Neural cell (in vitro differentiated cells): Measurements from ENCODE around the gene SNAP25. TPM values are rescaled to one million over a fixed set of nuclear protein-coding genes. Genes with fewer than 3 reads are reported as not detected.

Experiments used
- H2AFZ ChIP-seq: fragments of 200-600, 300-800 bp; sonication (generic), shearing (Covaris generic); 2 replicates; pipeline ENCODE4 v1.6.0; 2014; ENCODE audit warnings: low read depth, mild to moderate bottlenecking, antibody characterized with exemption, low read length, moderate library complexity
- H3F3A ChIP-seq: fragments of 200-600 bp; shearing (Covaris generic); 2 replicates; pipeline ENCODE4 v1.6.1; 2016; ENCODE audit warnings: mild to moderate bottlenecking, moderate library complexity, mixed read lengths, antibody characterized with exemption, low read length; ENCODE audit not compliant: insufficient read depth, poor library complexity, severe bottlenecking
- H3K27ac ChIP-seq: fragments of 200-600, 300-800 bp; sonication (generic), shearing (Covaris generic); 2 replicates; pipeline ENCODE4 v1.5.1; 2014; ENCODE audit warnings: mild to moderate bottlenecking, low read length, moderate library complexity
- H3K27me3 ChIP-seq: fragments of 300-800, 200-600 bp; sonication (generic), shearing (Covaris generic); 2 replicates; pipeline ENCODE4 v1.6.0; 2014; ENCODE audit warnings: mild to moderate bottlenecking, low read depth, low read length, moderate library complexity; ENCODE audit not compliant: insufficient read depth
- H3K36me3 ChIP-seq: fragments of 300-800, 200-600 bp; sonication (generic), shearing (Covaris generic); 2 replicates; pipeline ENCODE4 v1.5.1; 2014; ENCODE audit warnings: mild to moderate bottlenecking, antibody characterized with exemption, low read length, moderate library complexity; ENCODE audit not compliant: insufficient read depth
- H3K4me2 ChIP-seq: fragments of 300-800, 200-600 bp; sonication (generic), shearing (Covaris generic); 2 replicates; pipeline ENCODE4 v1.6.0; 2014; ENCODE audit warnings: mild to moderate bottlenecking, low read length
- H3K4me3 ChIP-seq: fragments of 300-800, 200-600 bp; sonication (generic), shearing (Covaris generic); 2 replicates; pipeline ENCODE4 v1.5.1; 2014; ENCODE audit warnings: mild to moderate bottlenecking, low read length, moderate library complexity
- H3K79me2 ChIP-seq: fragments of 200-600 bp; shearing (Covaris generic); replicated peaks from 2 replicates; pipeline ENCODE4 v1.6.0; 2014; ENCODE audit warnings: mild to moderate bottlenecking, low read length, moderate library complexity; ENCODE audit not compliant: insufficient read depth
- H3K9ac ChIP-seq: fragments of 300-800, 200-600 bp; sonication (generic), shearing (Covaris generic); 2 replicates; pipeline ENCODE4 v1.6.1; 2016; ENCODE audit warnings: mild to moderate bottlenecking, low read length, mixed read lengths
- H3K9me2 ChIP-seq: fragments of 200-600 bp; shearing (Covaris generic); 2 replicates; pipeline ENCODE4 v1.6.1; 2016; ENCODE audit warnings: mild to moderate bottlenecking, low read length, mixed read lengths; ENCODE audit not compliant: insufficient read depth
- H3K9me3 ChIP-seq: fragments of 200-600, 300-800 bp; sonication (generic), shearing (Covaris generic); 2 replicates; pipeline ENCODE4 v1.6.1; 2016; ENCODE audit warnings: mild to moderate bottlenecking, mixed run types, low read length, moderate library complexity, mixed read lengths
- H4K20me1 ChIP-seq: fragments of 200-600 bp; shearing (Covaris generic); 2 replicates; pipeline ENCODE4 v1.6.1; 2016; ENCODE audit warnings: mild to moderate bottlenecking, mixed run types; ENCODE audit not compliant: insufficient read depth
- CTCF ChIP-seq: fragments of 450-650 bp; IDR thresholded peaks from 2 replicates; pipeline ENCODE4 v1.5.1; 2014; ENCODE audit warnings: antibody characterized with exemption, mild to moderate bottlenecking, moderate library complexity; ENCODE audit not compliant: poor library complexity, severe bottlenecking
- EP300 ChIP-seq: fragments of 450-650 bp; conservative IDR thresholded peaks from 2 replicates; pipeline ENCODE4 v1.6.1; 2014; ENCODE audit warnings: antibody characterized with exemption, mild to moderate bottlenecking, moderate library complexity; ENCODE audit not compliant: poor library complexity, severe bottlenecking
- EZH2 ChIP-seq: fragments of 200-600, 300-800 bp; shearing (Covaris generic), sonication (generic); IDR thresholded peaks from 2 replicates; pipeline ENCODE4 v1.6.1; 2014; ENCODE audit warnings: antibody characterized with exemption, low read length, borderline replicate concordance, mild to moderate bottlenecking; ENCODE audit not compliant: insufficient read depth, poor library complexity, severe bottlenecking
- MXI1 ChIP-seq: fragments of 450-650 bp; conservative IDR thresholded peaks from 2 replicates; pipeline ENCODE4 v1.6.1; 2014; ENCODE audit warnings: antibody characterized with exemption, mild to moderate bottlenecking; ENCODE audit not compliant: poor library complexity, severe bottlenecking
- POLR2AphosphoS5 ChIP-seq: IDR thresholded peaks from 2 replicates; pipeline ENCODE4 v1.6.1; 2012
- RAD21 ChIP-seq: fragments of 450-650 bp; conservative IDR thresholded peaks from 2 replicates; pipeline ENCODE4 v1.6.1; 2014; ENCODE audit warnings: antibody characterized with exemption, mild to moderate bottlenecking, moderate library complexity
- REST ChIP-seq: IDR thresholded peaks from 2 replicates; pipeline ENCODE4 v1.6.1; 2012; ENCODE audit warnings: borderline replicate concordance
- SMC3 ChIP-seq: fragments of 450-650 bp; conservative IDR thresholded peaks from 2 replicates; pipeline ENCODE4 v1.6.1; 2014; ENCODE audit warnings: antibody characterized with exemption, mild to moderate bottlenecking, moderate library complexity; ENCODE audit not compliant: poor library complexity
- TAF1 ChIP-seq: IDR thresholded peaks from 2 replicates; pipeline ENCODE4 v1.6.1; 2012; ENCODE audit warnings: low read depth
- polyA plus RNA-seq: library from polyadenylated mRNA; depleted of rRNA; stranded (reverse); fragments of >200 nt; gene quantifications from 2 replicates; pipeline ENCODE4 v1.2.3, GENCODE V29; 2014

Gene SNAP25
- polyA plus RNA-seq, 1 donor from 2014 or later, result 139 TPM

- Histone ChIP-seq H3K4me2 (no peak overlapping the region), H3K9me3 (no peaks in the 10 kb centered on the region), H2AFZ (no peak overlapping the region), H3K4me3 (no peak overlapping the region), H3K79me2 (no peaks in the 10 kb centered on the region), H3F3A (no peaks in the 10 kb centered on the region), H3K27me3 (no peaks in the 10 kb centered on the region), H4K20me1 (no peaks in the 10 kb centered on the region), H3K9me2 (no peaks in the 10 kb centered on the region), H3K36me3 (no peaks in the 10 kb centered on the region), H3K9ac (no peak overlapping the region), H3K27ac (no peak overlapping the region)
- TF ChIP-seq EZH2, result no peak
- no peak for TF ChIP-seq POLR2AphosphoS5
- no peak for TF ChIP-seq MXI1
- TF ChIP-seq SMC3, result no peak
- TF ChIP-seq TAF1, result no peak
Measured at GRCh38 chr20:10312111-10312510, 93.5 kb downstream of the SNAP25 start.

- H3K9me3 ChIP-seq, result no peaks in the 10 kb centered on the region
- H3K9me2 ChIP-seq, result no peaks in the 10 kb centered on the region
- H3K79me2 ChIP-seq, result no peaks in the 10 kb centered on the region
- no peaks in the 10 kb centered on the region for H3F3A ChIP-seq
- no peak for TF ChIP-seq EZH2
- TF ChIP-seq EP300, result no peak
- H4K20me1 ChIP-seq, result no peaks in the 10 kb centered on the region
- no peaks in the 10 kb centered on the region for H3K27me3 ChIP-seq
- H3K27ac ChIP-seq, result no peak overlapping the region
- no peak overlapping the region for H2AFZ ChIP-seq
- no peaks in the 10 kb centered on the region for H3K36me3 ChIP-seq
- no peak overlapping the region for H3K4me3 ChIP-seq
- no peak overlapping the region for H3K9ac ChIP-seq
- H3K4me2 ChIP-seq, result no peak overlapping the region
Measured at GRCh38 chr20:10313215-10313614, 94.6 kb downstream of the SNAP25 start.

GRCh38 chr20:10313701-10314100, 95.1 kb downstream of the SNAP25 start:
- no peak overlapping the region for H3K4me2 ChIP-seq
- no peak for TF ChIP-seq EP300
- TF ChIP-seq EZH2, result no peak
- TF ChIP-seq CTCF, result no peak
- TF ChIP-seq REST, result no peak
- no peak for TF ChIP-seq RAD21
- TF ChIP-seq MXI1, result no peak
- TF ChIP-seq POLR2AphosphoS5, result no peak
- TF ChIP-seq TAF1, result no peak
- TF ChIP-seq SMC3, result no peak
- no peak overlapping the region for H3K4me3 ChIP-seq
- H3K27ac ChIP-seq, result no peak overlapping the region
- no peaks in the 10 kb centered on the region for H3K36me3 ChIP-seq
- H2AFZ ChIP-seq, result no peak overlapping the region
- no peak overlapping the region for H3K9ac ChIP-seq
- H3F3A ChIP-seq, result no peaks in the 10 kb centered on the region
- no peaks in the 10 kb centered on the region for H3K9me2 ChIP-seq
- no peaks in the 10 kb centered on the region for H4K20me1 ChIP-seq
- H3K79me2 ChIP-seq, result no peaks in the 10 kb centered on the region
- H3K27me3 ChIP-seq, result no peaks in the 10 kb centered on the region
- no peaks in the 10 kb centered on the region for H3K9me3 ChIP-seq
